Neural cell (in vitro differentiated cells): ENCODE measurements around the gene UBA5.

Source experiments
- CTCF ChIP-seq: fragments of 450-650 bp; IDR thresholded peaks from 2 replicates; pipeline ENCODE4 v1.5.1; 2014; ENCODE audit warnings: antibody characterized with exemption, mild to moderate bottlenecking, moderate library complexity; ENCODE audit not compliant: poor library complexity, severe bottlenecking
- EP300 ChIP-seq: fragments of 450-650 bp; conservative IDR thresholded peaks from 2 replicates; pipeline ENCODE4 v1.6.1; 2014; ENCODE audit warnings: antibody characterized with exemption, mild to moderate bottlenecking, moderate library complexity; ENCODE audit not compliant: poor library complexity, severe bottlenecking
- EZH2 ChIP-seq: fragments of 200-600, 300-800 bp; shearing (Covaris generic), sonication (generic); IDR thresholded peaks from 2 replicates; pipeline ENCODE4 v1.6.1; 2014; ENCODE audit warnings: antibody characterized with exemption, low read length, borderline replicate concordance, mild to moderate bottlenecking; ENCODE audit not compliant: insufficient read depth, poor library complexity, severe bottlenecking
- MXI1 ChIP-seq: fragments of 450-650 bp; conservative IDR thresholded peaks from 2 replicates; pipeline ENCODE4 v1.6.1; 2014; ENCODE audit warnings: antibody characterized with exemption, mild to moderate bottlenecking; ENCODE audit not compliant: poor library complexity, severe bottlenecking
- POLR2AphosphoS5 ChIP-seq: IDR thresholded peaks from 2 replicates; pipeline ENCODE4 v1.6.1; 2012
- RAD21 ChIP-seq: fragments of 450-650 bp; conservative IDR thresholded peaks from 2 replicates; pipeline ENCODE4 v1.6.1; 2014; ENCODE audit warnings: antibody characterized with exemption, mild to moderate bottlenecking, moderate library complexity
- REST ChIP-seq: IDR thresholded peaks from 2 replicates; pipeline ENCODE4 v1.6.1; 2012; ENCODE audit warnings: borderline replicate concordance
- SMC3 ChIP-seq: fragments of 450-650 bp; conservative IDR thresholded peaks from 2 replicates; pipeline ENCODE4 v1.6.1; 2014; ENCODE audit warnings: antibody characterized with exemption, mild to moderate bottlenecking, moderate library complexity; ENCODE audit not compliant: poor library complexity
- TAF1 ChIP-seq: IDR thresholded peaks from 2 replicates; pipeline ENCODE4 v1.6.1; 2012; ENCODE audit warnings: low read depth

GRCh38 chr3:132713977-132714727 lies 54.0 kb downstream of the UBA5 start:
- TF ChIP-seq POLR2AphosphoS5, result no peak
- TF ChIP-seq CTCF, result no peak
- TF ChIP-seq MXI1, result no peak
- TF ChIP-seq EP300, result no peak
- TF ChIP-seq TAF1, result no peak
- TF ChIP-seq REST, result no peak
- TF ChIP-seq EZH2, result no peak
- no peak for TF ChIP-seq RAD21
- TF ChIP-seq SMC3, result no peak
